NCI-H2081 (cell line): ENCODE data around the gene ARID3B.

ENCODE experiments used
- DNase-seq, 2 experiments: peaks; one replicate each; lab custom pipeline; 2025; lab: John Stamatoyannopoulos, UW

ARID3B gene

DNA sequence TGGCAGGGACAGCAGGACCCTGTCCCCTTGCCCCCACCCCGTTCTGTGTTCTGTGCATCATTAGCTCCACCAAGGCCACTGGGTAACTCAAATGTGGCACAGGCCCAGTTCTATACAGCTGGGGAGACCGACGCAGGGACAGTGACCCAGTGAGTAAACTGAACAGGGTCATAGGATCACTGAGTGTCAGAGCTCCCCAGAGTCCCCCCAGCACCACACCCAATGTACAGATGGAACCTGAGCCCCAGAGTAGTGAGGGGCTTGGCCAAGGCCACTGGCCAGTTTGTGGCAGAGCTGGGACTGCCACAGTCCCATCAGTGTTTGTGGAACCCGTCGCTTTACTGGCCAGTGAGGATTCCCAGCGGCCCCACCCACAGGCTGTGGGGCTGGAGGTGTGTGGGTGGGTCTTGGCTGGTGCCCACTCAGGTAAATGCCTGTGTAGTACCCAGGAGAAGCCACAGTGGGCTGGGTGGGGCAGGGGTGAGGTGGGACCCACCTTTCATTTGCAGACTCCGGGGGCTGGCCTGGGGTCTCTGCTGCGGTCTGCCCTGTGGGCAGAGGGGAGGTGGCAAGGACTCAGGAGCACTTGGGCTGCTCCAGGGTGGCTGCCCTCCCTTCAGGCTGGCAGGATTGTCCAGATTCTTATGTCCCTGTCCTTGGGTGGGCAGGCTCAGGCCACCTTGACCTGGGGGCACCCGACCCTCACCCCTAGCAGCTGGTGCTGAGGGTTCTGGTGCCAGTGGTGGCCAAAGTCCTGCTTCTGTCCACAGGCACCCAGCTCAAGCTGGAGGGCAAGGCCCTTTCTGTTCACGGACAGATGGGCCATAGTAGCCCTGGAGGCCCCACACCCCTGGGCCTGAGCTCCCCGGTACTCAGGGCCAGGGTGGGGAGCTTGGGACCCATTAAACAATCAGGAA is 63.0 kb downstream of the ARID3B start:
- no peak for DNase-seq

DNA sequence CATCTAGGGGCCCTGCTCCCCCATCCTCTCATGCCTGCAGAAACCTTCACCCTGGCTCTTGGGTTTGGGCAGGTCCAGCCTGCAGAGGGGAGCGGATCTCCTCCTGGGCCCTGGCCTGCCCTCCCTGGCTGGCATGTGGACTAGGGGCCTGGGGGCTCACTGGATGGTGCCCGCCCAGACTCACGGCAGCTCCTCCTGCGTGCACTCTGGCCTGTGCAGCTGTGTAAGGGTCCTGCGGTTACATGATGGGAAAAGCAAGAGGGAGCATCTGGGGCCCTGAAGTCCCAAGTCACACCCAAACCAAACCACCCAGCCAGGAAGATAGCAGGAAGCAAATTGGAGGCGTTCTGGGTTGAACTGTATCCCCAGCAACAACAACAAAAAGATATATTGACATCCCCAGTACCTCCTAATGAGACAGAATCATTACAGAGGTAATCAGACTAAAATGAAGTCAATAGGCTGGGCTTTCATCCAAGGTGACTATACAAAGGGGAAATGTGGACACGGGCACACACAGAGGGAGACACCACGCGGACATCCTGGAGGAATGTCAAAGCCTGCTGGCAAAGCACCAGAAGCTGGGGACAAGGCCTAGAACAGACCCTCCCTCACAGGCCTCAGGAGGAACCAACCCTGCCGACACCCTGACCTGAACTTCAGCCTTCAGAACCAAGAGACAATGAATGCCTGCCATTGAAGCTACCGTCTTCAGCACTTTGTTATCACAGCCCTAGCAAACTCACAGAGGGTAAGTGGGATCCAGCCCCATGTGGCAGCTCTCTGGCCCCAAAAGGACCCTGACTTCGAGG is 64.2 kb downstream of the ARID3B start:
- peak; percentile 88 to 96 for DNase-seq

DNA sequence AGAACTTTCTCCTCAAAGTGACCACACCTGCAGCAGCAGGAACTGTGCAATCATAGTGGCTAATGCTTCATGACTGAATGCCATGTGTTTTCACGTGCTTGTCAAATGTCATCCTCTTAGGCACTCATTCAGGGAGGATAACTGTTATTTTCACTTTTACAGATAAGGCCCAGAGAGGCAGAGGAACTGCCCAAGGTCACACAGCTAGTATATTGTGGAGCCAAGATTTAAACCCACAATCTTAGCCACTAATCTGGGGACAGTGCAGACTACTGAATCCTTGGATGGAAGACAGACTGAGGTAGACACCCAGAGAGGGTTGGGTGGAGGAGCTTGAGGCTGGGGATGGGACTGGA is 64.8 kb downstream of the ARID3B start:
- no peak for DNase-seq

DNA sequence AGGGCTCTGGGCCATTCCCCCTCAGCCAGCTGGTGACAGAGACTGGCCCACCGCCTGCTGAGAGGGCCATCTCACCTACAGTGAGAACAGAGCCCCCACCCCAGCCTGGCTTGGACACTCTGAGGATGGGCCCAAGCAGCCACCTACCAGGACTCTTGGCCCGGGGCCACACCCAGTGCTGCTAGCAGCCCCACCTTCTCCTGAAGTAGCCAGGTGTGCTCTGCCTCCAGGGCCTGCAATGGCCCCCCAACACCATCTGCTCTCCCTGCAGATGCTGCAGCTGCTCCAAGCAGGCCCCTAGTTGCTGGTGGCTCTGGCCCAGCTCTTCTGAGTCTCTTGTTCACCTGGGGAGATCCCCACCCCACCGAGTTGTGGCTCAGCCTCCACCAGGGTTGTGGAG is 67.8 kb downstream of the ARID3B start:
- peak in 1 of 2 experiments; percentile 47 for DNase-seq

DNA sequence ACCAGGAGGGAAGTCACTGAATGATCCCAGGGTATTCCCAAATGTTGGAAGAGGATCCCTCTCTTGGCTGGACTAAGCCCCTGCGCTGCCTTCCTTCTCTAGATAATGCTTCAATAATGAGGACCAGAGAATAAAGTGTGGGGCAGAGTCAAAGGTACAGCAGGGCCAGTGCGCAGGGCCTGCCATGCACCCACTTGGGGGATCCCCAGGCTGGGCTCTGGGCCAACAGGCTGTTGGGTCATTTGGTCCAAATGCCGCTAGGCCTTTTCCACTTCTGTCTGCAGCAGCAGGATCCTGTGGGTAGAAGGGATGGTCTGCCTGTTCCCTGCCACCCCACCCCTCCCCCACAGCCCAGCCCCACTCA is 68.9 kb downstream of the ARID3B start:
- no peak for DNase-seq

DNA sequence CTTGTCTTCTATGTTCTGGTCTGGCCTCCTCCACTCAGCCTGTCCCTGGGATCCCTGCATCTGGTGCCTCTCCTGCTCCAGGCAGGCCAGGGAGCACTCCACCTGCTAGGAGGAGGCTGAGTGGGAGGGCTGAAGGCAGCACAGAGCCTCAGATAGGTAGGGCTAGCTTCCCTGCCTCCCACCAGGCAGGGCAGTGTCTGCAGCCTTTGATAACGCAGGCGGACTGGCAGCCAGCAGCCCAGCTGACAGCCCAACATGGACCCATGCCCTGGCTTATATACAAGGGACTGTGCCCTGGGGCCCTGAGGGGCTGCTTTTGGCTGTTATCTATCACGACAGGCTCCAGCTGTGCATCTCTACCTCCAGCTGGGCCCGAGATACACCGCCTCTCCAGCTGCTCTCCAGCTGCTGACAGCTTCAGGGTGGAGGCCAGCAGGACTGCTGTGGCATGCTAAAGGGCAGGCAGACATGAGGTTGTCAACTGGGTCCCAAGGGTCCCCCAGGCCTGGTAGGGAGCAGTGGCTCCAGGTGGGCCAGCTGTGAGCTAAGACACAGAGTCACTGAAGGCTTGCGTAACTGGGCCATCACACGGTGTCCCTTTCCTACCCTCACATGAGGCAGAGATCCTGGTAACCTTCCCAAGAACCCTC is 69.4 kb downstream of the ARID3B start:
- no peak for DNase-seq

DNA sequence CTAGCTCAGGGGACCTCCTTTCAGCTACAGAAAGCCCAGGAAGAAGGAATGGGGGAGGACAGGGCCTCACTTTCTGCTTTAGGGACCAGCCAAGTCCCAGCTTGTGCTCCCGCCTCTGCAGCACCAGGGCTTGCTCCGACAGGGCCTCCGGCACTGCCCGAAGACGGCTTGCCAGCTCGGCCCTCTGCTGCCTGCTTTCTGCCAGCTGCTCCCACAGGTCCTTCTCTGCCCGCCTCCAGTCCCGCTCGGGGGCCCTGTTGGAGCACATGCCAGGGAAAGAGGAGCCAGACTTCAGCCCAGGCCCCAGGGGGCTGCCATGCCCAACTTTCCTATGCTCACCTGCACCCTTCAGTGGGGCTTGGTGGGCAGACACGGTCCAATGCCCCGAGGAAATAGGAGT is 70.3 kb downstream of the ARID3B start:
- DNase-seq = no peak

DNA sequence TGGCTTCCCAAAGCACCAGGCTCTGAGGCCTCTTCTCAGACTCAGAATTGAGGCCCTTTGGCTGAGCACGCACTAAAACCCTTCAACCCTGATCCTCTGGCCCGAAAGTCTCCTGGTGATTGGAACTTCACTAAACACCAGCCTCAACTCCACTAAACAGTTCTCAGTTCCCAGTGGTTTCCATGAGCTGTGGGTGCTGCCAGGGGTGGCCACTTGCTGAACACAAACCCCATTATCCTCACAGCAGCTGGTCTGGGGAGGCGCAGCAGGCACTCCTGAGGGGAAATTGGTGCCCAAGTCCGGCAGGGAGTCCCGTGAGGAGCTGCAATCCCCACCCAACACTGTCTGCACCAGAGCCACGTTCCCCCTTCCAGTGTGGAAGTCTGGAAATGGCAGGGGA is 70.8 kb downstream of the ARID3B start:
- DNase-seq = no peak

DNA sequence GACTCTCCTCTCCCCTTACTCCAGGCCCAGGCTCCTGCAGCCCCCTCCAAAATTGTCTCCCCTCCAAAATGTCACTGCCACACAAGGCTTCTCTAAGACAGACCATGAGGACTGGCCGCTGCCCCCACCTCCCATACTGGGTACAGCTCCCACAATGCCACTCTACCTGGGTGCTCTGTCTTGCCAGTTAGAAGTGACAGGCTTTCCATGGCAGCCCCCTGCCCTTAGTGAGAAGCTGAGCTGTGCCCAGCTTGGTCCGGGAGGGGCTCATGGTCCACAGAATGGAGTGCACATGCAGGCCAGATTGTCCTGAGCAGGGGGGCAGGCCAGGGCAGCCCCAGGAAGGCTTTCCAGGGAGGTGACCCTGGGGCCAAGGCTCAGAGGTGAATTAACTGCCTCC is 71.7 kb downstream of the ARID3B start:
- no peak for DNase-seq

DNA sequence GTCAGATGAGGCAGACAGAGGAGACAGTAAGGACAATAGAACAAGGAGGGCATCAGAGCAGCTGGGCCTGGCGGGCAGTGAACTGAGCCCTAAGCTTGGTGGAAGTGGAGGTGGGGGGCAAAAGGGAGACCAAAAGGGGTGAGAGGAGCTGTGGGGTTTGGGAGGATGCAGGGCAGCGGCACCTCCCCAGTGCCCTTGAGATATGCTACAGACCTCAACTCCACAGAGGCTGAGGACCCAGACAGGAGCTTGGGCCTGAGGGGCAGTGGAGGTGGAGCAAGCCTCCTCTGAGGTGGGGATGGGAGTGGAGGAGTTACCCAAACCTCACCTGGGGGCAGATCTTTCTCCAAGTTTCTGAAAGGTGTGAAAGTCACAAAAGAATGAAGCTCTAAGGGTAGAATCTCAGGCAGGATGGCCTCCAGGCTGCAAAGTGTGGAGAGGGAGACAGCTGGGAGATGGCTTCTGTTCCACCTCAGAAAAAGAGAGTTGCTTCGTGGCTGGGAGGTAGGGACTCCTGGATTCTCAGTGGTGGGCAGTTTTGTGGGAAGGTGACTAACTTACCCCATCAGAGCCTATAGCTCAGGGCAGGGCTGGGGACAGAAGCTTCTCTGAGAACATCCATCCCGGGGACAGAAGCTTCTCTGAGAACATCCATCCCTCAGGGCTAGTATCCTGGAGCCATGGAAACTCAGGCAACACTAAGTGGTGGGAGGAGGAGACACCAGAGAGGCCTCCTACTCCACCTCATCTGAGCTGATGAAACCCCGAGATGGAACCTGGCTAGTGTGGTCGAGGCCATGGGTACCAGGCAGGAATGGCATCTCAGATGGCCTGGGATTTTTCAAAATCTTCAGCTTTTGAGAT is 72.3 kb downstream of the ARID3B start:
- DNase-seq = no peak

DNA sequence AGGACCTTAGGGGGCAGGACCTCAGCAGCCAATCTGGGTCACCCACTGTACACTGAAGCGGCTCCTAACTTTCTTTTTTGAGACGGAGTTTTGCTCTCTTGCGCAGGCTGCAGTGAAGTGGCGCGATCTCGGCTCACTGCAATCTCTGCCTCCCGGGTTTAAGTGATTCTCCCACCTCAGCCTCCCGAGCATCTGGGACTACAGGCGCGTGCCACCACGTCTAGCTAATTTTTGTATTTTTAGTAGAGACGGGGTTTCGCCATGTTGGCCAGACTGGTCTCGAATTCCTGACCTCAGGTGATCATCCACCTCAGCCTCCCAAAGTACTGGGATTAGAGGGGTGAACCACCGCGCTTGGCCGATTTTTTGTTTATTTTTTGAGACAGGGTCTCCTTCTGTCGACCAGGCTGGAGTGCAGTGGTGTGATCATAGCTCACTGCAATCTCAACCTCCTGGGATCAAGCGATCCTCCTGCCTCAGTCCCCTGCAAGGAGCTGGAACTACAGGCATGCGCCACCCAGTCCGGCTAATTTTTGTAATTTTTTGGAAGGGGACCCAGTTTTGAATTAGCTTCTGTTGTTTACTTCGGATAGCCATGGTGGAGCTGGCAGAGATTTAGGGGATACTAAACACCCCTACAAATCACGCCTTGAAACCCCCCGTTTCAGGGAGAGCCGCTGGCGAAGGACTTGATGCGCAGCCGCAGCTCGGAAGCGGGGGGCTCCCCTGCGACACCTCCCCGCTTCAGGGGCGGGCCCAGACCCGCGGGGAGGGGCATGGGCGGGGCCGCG is 73.1 kb downstream of the ARID3B start:
- DNase-seq = no peak

DNA sequence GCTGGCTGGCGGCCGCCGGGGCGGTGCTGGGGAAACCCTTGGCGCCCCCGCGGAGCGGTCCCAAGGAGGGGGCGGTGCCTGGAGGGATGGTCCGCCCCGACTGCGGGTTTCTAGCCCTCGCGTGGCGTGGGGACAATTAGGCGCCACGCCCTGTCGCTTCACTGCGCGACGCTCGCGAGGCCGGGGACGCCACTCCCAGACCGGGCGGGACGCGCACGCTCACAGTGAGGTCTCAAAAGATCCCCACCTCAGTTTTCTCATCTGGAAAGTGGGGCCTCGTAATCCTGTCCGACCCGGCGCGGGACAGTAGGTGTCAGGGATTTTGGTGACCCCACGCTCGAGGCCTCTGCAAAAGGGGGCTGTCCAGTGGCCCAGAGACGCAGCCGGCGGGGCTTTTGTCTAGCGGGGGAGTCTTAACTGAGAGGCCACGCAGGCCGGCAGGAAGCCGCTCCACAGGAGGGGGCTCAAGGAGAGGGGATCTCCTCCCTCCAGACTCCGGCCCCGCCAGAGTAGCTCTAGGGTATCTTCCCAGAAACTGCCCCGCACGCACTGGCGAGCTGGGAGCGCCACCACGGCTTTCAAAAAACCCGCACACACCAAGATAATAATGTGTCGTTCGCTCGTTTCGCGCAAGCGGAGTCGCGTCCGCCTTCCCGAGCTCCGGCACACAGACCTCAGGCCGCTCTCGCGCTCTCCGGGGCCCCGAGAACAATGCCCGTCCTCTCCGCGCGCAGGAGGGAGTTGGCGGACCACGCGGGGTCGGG is 73.9 kb downstream of the ARID3B start:
- DNase-seq = peak; percentile 59 to 78

DNA sequence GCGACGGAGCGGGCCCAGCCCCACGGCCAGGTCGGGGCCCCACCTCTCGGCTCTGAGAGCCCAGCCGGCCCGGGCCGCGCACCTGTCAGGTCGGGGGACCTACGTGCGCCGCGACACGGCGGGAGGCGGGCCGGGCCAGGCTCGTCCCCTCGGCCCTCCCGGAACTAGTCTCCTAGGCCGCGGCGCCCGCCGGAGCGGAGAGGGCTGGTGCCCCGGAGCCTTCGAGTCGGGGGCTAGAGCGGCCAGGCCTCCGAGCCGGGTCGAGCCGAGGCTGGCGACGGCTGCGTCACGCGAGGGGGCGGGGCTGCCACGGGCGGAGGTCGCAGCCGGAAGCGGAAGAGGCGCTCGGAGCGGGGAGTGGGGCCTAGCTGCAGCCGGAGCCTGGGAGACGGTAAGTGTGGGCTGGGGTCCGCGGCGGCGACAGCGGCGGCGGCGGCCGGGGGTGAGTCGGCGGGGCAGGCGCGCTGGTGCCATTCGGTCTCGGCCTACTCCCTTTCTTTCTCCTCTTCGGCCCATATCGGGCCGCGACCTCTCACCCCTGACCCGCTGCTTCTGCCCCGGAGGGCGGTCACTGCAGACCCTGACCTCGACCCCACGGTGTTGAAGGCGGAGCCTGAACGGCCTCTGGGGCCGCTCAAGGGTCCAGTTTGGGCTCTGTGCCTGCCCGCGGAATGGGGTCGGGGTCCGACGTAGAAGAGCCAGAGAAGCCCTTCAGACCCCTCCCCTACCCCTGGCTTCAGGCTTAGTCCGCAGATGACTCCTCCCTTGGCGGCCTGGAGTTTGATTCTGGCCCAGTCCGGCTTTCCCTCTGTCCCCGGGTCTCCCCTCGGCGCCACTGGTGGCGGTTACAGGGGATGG is 74.7 kb downstream of the ARID3B start, which contains the start of gene CLK3:
Gene CLK3, plus strand, starts transcription at position 329 of the 858 bp plus-strand sequence. CDS start 3,361 bp downstream, outside the sequence.
- peak; percentile 95 for DNase-seq

DNA sequence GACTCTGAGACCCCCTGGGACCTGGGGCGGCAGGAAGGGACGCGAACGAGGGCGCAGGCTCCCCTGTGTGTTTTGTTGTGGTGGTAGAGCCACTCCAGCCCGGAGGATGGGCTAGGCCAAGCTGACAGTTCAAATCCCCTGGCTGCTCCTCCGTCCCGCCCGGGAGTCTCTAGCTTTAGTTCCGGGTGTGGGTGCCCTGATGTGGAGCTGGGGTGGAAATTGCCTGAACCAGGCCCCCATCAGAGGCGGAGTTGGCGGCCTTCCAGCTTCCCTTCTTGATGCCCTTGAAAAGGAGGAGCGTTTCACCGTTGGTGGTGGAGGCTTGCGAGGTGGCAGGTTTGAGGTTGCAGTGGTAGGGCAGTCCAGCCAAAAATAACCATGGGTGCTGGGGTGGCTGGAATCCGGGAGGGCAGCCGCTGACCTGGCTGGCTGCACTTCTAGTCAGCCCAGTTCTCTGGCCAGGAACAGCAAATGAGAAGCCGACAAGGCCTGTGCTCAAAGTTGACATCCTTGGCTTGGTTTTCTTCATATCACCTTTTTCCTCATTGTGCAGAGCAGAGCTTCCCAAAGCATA is 75.4 kb downstream of the ARID3B start:
- DNase-seq = peak; percentile 49 to 67

DNA sequence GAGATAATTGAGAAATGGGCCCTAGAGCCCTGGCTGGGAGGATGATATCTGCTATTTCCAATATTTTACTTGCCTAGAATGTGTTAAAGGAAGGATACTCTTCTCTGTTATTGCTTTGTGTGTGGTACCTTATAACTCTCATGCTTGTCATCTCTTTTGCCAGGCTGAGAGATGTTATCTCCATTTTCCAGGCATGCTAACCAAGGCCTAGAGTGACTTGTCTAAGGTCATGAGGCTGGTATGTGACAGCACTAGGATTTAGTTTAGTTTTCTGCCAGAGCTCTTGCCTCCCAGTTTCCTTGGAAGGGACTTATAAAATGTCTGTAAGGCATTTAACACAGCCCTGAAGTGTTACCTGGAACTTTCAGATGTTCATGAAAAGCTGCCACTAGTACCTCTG is 76.0 kb downstream of the ARID3B start:
- no peak for DNase-seq

DNA sequence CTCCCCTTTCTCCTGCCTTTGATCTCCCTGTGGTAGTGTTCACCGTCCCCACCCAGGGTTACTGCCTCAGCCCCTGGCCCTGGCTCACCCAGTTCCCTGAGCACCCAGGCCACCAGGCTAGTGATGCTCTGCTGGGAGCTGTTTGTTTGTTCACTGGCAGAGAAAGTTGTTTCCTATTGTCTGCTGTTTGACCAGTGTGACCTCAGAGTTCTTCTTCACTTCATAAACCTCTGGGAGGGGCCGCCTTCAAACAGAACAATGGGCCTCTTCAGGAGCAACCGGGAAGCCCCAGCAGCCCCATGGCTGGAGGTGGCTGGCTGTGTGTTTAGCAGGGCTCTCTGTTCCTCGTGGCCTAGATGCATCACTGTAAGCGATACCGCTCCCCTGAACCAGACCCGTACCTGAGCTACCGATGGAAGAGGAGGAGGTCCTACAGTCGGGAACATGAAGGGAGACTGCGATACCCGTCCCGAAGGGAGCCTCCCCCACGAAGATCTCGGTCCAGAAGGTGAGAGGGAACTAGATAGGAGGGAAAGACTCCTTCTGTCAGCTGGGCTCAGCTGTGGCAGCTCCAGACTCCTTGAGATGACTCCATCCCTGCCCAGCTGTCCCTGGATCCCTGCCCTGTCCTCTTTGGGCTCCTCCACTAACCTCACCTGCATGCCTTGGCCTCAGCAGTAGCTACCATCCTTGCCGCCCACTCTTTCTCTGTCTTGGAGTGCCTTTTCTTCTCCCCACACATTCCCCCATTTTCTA is 78.0 kb downstream of the ARID3B start:
- DNase-seq = no peak

DNA sequence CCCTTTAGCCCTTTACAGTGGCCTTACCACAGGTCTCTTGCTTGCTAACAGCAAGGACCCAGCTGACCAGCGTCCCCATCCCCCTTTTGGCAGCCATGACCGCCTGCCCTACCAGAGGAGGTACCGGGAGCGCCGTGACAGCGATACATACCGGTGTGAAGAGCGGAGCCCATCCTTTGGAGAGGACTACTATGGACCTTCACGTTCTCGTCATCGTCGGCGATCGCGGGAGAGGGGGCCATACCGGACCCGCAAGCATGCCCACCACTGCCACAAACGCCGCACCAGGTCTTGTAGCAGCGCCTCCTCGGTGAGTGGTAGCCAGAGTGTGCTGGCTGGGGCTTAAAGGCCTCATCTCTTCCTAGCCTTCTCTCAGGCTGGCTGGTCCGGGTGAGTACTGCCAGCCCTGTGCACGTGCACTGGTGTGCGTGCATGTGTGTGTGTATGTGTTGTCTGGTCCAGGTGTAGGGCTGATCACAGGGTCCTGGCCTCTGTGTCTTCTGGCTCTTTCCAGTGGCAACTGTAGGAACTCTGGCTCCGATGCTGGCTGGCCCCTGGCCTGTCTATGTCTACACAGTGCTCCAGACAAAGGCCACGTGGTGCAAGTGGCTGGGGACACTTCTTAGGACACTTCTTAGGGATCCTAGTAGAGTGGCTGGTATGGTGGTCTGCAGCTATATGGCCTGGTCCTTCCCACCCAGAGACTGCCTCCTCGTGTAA is 79.1 kb downstream of the ARID3B start:
- no peak for DNase-seq
